Upper lobe of right lung (tissue), 1 donor: ENCODE measurements around the gene STH. TPM values are rescaled to one million over a fixed set of nuclear protein-coding genes. Genes with fewer than 3 reads are reported as not detected.

Source experiments
- ATAC-seq: fragments of 200-7000 bp; cut with Tn5 transposase; one replicate; pipeline ENCODE4 v1.9.1; 2020; ENCODE audit warnings: mild to moderate bottlenecking, moderate library complexity
- DNase-seq: peaks from one replicate; pipeline ENCODE4 v3.0.0-alpha.2; 2020
- H3K27ac ChIP-seq: fragments of 200-600 bp; one replicate; pipeline ENCODE4 v1.8.0; 2022
- H3K27me3 ChIP-seq: fragments of 200-600 bp; one replicate; pipeline ENCODE4 v1.8.0; 2022; ENCODE audit warnings: mild to moderate bottlenecking
- H3K36me3 ChIP-seq: fragments of 200-600 bp; one replicate; pipeline ENCODE4 v1.8.0; 2022
- H3K4me1 ChIP-seq: fragments of 200-600 bp; one replicate; pipeline ENCODE4 v1.8.0; 2022
- H3K4me3 ChIP-seq: fragments of 200-600 bp; one replicate; pipeline ENCODE4 v1.8.0; 2022; ENCODE audit warnings: mild to moderate bottlenecking
- H3K9me3 ChIP-seq: fragments of 200-600 bp; one replicate; pipeline ENCODE4 v1.8.0; 2022
- CTCF ChIP-seq: fragments of 200-600 bp; IDR thresholded peaks from one replicate; pipeline ENCODE4 v1.8.0; 2022; ENCODE audit warnings: antibody characterized with exemption
- intact Hi-C: fragments of 100-400 bp; cut with DNase I; formaldehyde crosslinking; loops from one replicate; pipeline ENCODE4 v1.11.0; 2022
- total RNA-seq: library from RNA; stranded (reverse); fragmentation: NEBNext Ultra II Directional; extraction: Animal tissue kit (Norgen Biotek cat#: 25700); gene quantifications from one replicate; pipeline ENCODE4 v1.2.1, GENCODE V29; 2021
- donor health status: DM: no; HTN: yes; CAD: no; lungs with severe emphysema.

The STH gene
- total RNA-seq, 1 donor from 2014 or later, result not detected

DNA sequence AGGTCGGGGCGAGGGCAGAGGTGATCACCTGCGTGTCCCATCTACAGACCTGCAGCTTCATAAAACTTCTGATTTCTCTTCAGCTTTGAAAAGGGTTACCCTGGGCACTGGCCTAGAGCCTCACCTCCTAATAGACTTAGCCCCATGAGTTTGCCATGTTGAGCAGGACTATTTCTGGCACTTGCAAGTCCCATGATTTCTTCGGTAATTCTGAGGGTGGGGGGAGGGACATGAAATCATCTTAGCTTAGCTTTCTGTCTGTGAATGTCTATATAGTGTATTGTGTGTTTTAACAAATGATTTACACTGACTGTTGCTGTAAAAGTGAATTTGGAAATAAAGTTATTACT lies 28.9 kb downstream of the STH start:
- H3K9me3 ChIP-seq, result no peaks in the 10 kb centered on the region
- H3K4me1 ChIP-seq, result no peaks in the 10 kb centered on the region
- H3K27ac ChIP-seq, result no peak overlapping the region
- peaks cover 53% of the 10 kb centered on the region for H3K36me3 ChIP-seq
- H3K27me3 ChIP-seq, result no peaks in the 10 kb centered on the region
- no peak for ATAC-seq
- no peak for DNase-seq
- H3K4me3 ChIP-seq, result no peak overlapping the region
- no peak for TF ChIP-seq CTCF
- intact Hi-C loops, result no loop called here

DNA sequence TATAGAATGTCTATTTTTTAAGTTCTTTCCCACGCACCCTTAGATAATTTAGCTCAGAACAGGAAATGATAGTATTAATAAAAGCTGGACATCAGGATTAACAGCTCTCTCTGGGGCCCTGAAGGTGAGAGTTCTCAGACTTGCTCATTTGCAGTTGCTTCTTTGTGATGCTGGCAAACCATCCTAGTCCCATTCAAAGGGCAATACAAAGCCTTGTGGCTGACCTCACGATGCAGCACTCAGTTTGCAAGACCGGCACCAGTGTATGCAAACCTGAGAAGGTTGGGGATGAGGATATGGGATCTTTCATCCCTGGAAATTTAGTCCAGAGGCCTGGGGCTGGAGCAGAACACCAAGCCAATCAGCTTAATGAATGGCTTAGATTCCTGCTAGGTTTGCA lies 29.3 kb downstream of the STH start:
- DNase-seq, result no peak
- H3K27ac ChIP-seq, result no peak overlapping the region
- H3K4me3 ChIP-seq, result no peak overlapping the region
- H3K9me3 ChIP-seq, result no peaks in the 10 kb centered on the region
- H3K4me1 ChIP-seq, result no peaks in the 10 kb centered on the region
- H3K36me3 ChIP-seq, result peaks cover 57% of the 10 kb centered on the region
- ATAC-seq, result no peak
- TF ChIP-seq CTCF, result no peak
- intact Hi-C loops, result no loop called here
- H3K27me3 ChIP-seq, result no peaks in the 10 kb centered on the region

DNA sequence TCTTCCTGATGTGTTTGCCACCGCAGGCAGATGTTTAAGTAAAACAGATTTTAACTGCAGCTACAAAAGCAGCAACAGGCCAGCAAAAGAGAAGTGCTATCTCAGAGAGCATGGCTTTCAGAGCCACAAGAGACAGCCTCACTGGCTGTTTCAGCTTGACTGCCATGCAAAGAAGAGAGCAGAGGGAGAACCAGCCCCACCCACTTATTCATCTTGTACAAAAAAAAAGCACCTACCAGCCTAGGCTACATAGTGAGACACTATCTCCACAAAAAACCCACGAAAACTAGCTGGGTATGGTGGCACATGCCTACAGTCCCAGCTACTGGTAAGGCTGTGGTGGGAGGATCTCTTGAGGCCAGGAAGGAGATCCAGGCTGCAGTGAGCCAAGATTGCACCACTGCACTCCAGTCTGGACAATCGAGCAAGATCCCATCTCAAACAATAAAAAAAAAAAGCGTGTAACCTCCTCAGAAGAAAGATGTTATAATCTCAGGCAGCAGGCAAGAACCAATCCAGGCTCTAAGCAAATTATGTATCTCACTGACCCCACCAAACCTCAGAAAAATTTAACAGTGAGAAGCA lies 30.0 kb downstream of the STH start:
- Histone ChIP-seq H3K4me3 (no peak overlapping the region), H3K27ac (no peak overlapping the region), H3K9me3 (no peaks in the 10 kb centered on the region), H3K27me3 (no peaks in the 10 kb centered on the region), H3K36me3 (peaks cover 64% of the 10 kb centered on the region), H3K4me1 (no peaks in the 10 kb centered on the region)
- intact Hi-C loops, result no loop called here
- no peak for TF ChIP-seq CTCF
- ATAC-seq (no peak), DNase-seq (no peak)

- peaks cover 69% of the 10 kb centered on the region for H3K36me3 ChIP-seq
- intact Hi-C loops, result no loop called here
- H3K9me3 ChIP-seq, result no peaks in the 10 kb centered on the region
- no peak overlapping the region for H3K4me3 ChIP-seq
- no peak for TF ChIP-seq CTCF
- H3K27me3 ChIP-seq, result no peaks in the 10 kb centered on the region
- DNase-seq, result no peak
- no peak overlapping the region for H3K27ac ChIP-seq
- no peak for ATAC-seq
- no peaks in the 10 kb centered on the region for H3K4me1 ChIP-seq
Measured at GRCh38 chr17:46029627-46030026, 30.6 kb downstream of the STH start.

- Histone ChIP-seq H3K27ac (no peak overlapping the region), H3K9me3 (no peaks in the 10 kb centered on the region), H3K4me1 (no peaks in the 10 kb centered on the region), H3K36me3 (peaks cover 81% of the 10 kb centered on the region), H3K4me3 (no peak overlapping the region), H3K27me3 (no peaks in the 10 kb centered on the region)
- intact Hi-C loops, result no loop called here
- no peak for TF ChIP-seq CTCF
- DNase-seq (no peak), ATAC-seq (no peak)
Measured at GRCh38 chr17:46030752-46031151, 31.7 kb downstream of the STH start.

GRCh38 chr17:46031440-46031839 lies 32.4 kb downstream of the STH start:
- no peak for ATAC-seq
- H3K4me1 ChIP-seq, result no peaks in the 10 kb centered on the region
- no peaks in the 10 kb centered on the region for H3K9me3 ChIP-seq
- H3K4me3 ChIP-seq, result no peak overlapping the region
- intact Hi-C loops, result no loop called here
- H3K36me3 ChIP-seq, result peaks cover 88% of the 10 kb centered on the region
- DNase-seq, result no peak
- no peak for TF ChIP-seq CTCF
- no peak overlapping the region for H3K27ac ChIP-seq
- no peaks in the 10 kb centered on the region for H3K27me3 ChIP-seq
